GM23338 (cell line): ENCODE results near the gene MSMB.
"Not testable (repeated sequence)": the region's sequence is repeated elsewhere in the genome, so short reads cannot be mapped to it uniquely, and the experiment has no call there.

Source experiments
- CREB1 ChIP-seq: fragments of 250-450 bp; sonication (Bioruptor Pico); IDR thresholded peaks from 2 replicates; pipeline ENCODE4 v1.5.0; 2020; ENCODE audit warnings: low read depth, mild to moderate bottlenecking, moderate library complexity
- CTCF ChIP-seq, 2 experiments: fragments of 200-600 bp in 1 of 2; sonication (generic) in 1 of 2; conservative IDR thresholded peaks; 2 replicates each; pipeline versions ENCODE4 v1.5.1 to v1.6.1; 2016 to 2017; ENCODE audit warnings: antibody characterized with exemption in 2 of 2, low read depth in 2 of 2, mild to moderate bottlenecking in 2 of 2, moderate library complexity in 1 of 2
- EZH2 ChIP-seq: fragments of 200-600 bp; sonication (generic); IDR thresholded peaks from one replicate; pipeline ENCODE4 v1.8.0; 2017; ENCODE audit warnings: antibody characterized with exemption, mild to moderate bottlenecking, low read depth; ENCODE audit not compliant: unreplicated experiment
- EZH2phosphoT487 ChIP-seq: fragments of 200-600 bp; sonication (generic); IDR thresholded peaks from one replicate; pipeline ENCODE4 v1.8.1; 2018; ENCODE audit warnings: antibody characterized with exemption; ENCODE audit not compliant: unreplicated experiment
- NANOG ChIP-seq: IDR thresholded peaks from 2 replicates; pipeline ENCODE4 v1.6.1; 2016; ENCODE audit warnings: antibody characterized with exemption, borderline replicate concordance
- POLR2AphosphoS5 ChIP-seq: IDR thresholded peaks from 2 replicates; pipeline ENCODE4 v1.6.1; 2016; ENCODE audit warnings: antibody characterized with exemption, low read depth
- ZNF114 ChIP-seq: fragments of 250-450 bp; sonication (Bioruptor Pico); IDR thresholded peaks from 2 replicates; pipeline ENCODE4 v1.5.0; 2020; ENCODE audit warnings: mild to moderate bottlenecking, moderate library complexity
- ZNF331 ChIP-seq: fragments of 250-450 bp; sonication (Bioruptor Pico); IDR thresholded peaks from 2 replicates; pipeline ENCODE4 v1.5.0; 2020; ENCODE audit warnings: low read depth, mild to moderate bottlenecking, moderate library complexity
- ZNF462 ChIP-seq: fragments of 250-450 bp; sonication (Bioruptor Pico); IDR thresholded peaks from 2 replicates; pipeline ENCODE4 v1.5.0; 2020; ENCODE audit warnings: mild to moderate bottlenecking, moderate library complexity
- TF ChIP-seq, protein P1 (sequence below): IDR thresholded peaks from one replicate; pipeline ENCODE4 v1.6.1; 2018; ENCODE audit warnings: antibody characterized with exemption; ENCODE audit not compliant: unreplicated experiment

- TF ChIP-seq, protein P1, sequence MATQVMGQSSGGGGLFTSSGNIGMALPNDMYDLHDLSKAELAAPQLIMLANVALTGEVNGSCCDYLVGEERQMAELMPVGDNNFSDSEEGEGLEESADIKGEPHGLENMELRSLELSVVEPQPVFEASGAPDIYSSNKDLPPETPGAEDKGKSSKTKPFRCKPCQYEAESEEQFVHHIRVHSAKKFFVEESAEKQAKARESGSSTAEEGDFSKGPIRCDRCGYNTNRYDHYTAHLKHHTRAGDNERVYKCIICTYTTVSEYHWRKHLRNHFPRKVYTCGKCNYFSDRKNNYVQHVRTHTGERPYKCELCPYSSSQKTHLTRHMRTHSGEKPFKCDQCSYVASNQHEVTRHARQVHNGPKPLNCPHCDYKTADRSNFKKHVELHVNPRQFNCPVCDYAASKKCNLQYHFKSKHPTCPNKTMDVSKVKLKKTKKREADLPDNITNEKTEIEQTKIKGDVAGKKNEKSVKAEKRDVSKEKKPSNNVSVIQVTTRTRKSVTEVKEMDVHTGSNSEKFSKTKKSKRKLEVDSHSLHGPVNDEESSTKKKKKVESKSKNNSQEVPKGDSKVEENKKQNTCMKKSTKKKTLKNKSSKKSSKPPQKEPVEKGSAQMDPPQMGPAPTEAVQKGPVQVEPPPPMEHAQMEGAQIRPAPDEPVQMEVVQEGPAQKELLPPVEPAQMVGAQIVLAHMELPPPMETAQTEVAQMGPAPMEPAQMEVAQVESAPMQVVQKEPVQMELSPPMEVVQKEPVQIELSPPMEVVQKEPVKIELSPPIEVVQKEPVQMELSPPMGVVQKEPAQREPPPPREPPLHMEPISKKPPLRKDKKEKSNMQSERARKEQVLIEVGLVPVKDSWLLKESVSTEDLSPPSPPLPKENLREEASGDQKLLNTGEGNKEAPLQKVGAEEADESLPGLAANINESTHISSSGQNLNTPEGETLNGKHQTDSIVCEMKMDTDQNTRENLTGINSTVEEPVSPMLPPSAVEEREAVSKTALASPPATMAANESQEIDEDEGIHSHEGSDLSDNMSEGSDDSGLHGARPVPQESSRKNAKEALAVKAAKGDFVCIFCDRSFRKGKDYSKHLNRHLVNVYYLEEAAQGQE = not testable (repeated sequence)
- not testable (repeated sequence) for TF ChIP-seq CTCF (conservative IDR thresholded peaks at IDR 0.05; ENCODE audit: low read depth in 2 of 2); ZNF114 (CRISPR knock-in tag); CREB1 (CRISPR knock-in tag); EZH2; POLR2AphosphoS5; ZNF462 (CRISPR knock-in tag); EZH2phosphoT487; NANOG; ZNF331 (CRISPR knock-in tag)
Observed at GRCh38 chr10:46057927-46058326, 11.9 kb upstream of the MSMB start.
